Muscle layer of duodenum (tissue), 2 donors: ENCODE measurements around the gene MAGI1.

Experiments
- H3K27ac ChIP-seq: one replicate; pipeline ENCODE4 v1.7.0; 2013; ENCODE audit warnings: mild to moderate bottlenecking, low read length
- H3K27me3 ChIP-seq: one replicate; pipeline ENCODE4 v1.7.0; 2013; ENCODE audit warnings: low read depth, mild to moderate bottlenecking, control low read depth, low read length
- H3K36me3 ChIP-seq, 2 donors: one replicate each; pipeline ENCODE4 v1.7.0; 2013; ENCODE audit warnings: low read length in 2 of 2, control low read depth in 1 of 2, mild to moderate bottlenecking in 1 of 2; ENCODE audit not compliant: insufficient read depth in 2 of 2, control insufficient read depth in 1 of 2
- H3K4me1 ChIP-seq, 2 donors: one replicate each; pipeline ENCODE4 v1.7.0; 2013; ENCODE audit warnings: low read length in 2 of 2, mild to moderate bottlenecking in 2 of 2, control low read depth in 1 of 2, moderate library complexity in 1 of 2; ENCODE audit not compliant: insufficient read depth in 2 of 2, control insufficient read depth in 1 of 2
- H3K4me3 ChIP-seq, 2 donors: one replicate each; pipeline ENCODE4 v1.7.0; 2013; ENCODE audit warnings: low read length in 2 of 2, low read depth in 1 of 2, mild to moderate bottlenecking in 1 of 2
- H3K9me3 ChIP-seq, 2 donors: one replicate each; pipeline ENCODE4 v1.7.0; 2013; ENCODE audit warnings: low read length in 2 of 2, control low read depth in 1 of 2, mild to moderate bottlenecking in 1 of 2; ENCODE audit not compliant: control insufficient read depth in 1 of 2
- donor health status: healthy.

MAGI1 gene

DNA sequence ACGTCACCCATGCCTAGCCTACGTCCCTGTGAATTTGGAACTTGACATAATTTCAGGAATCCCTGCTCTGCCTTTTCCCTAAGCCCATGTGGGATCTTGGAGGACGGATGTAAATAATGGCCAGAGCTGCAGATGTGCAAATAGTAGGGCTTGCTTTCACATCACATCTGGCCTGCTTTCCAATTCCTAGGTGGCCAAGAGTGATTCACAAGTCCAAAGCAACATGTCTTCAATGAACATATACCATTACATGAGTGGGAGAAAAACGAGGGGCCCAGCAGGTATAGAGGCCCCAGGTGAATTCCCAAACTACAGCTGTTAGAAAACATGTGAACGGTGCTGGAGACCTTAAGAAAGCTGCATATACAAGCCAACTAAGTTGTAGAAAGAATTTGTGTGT, 214.6 kb downstream of the MAGI1 start:
- Histone ChIP-seq H3K27ac (no peak overlapping the region), H3K4me3 (no peak overlapping the region), H3K27me3 (no peaks in the 10 kb centered on the region)

DNA sequence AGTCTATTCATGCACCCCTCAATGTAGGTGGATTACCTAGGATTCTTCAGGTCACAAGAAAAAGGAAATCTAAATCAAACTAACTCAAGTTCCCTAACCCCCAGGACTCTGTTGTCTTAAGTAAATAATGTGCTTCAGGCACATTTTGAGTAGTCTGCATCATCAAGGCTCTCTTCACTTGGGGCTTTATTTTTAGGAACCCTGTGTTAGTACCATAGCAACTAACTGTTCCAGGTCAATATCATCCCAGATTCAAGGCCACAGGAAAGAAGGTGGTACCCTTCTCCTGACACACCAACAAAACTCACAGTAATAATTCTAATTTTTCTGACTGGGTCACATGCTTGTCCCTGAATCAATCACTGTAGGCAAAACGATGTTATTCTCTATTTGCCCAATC, 218.1 kb downstream of the MAGI1 start:
- no peaks in the 10 kb centered on the region for H3K9me3 ChIP-seq
- H3K27ac ChIP-seq = no peak overlapping the region
- no peaks in the 10 kb centered on the region for H3K4me1 ChIP-seq
- no peaks in the 10 kb centered on the region for H3K36me3 ChIP-seq
- H3K4me3 ChIP-seq = no peak overlapping the region
- H3K27me3 ChIP-seq = no peaks in the 10 kb centered on the region

More for the DNA sequence above, 214.6 kb downstream of the MAGI1 start:
- no peaks in the 10 kb centered on the region for H3K9me3 ChIP-seq
- H3K36me3 ChIP-seq = no peaks in the 10 kb centered on the region
- no peaks in the 10 kb centered on the region for H3K4me1 ChIP-seq

DNA sequence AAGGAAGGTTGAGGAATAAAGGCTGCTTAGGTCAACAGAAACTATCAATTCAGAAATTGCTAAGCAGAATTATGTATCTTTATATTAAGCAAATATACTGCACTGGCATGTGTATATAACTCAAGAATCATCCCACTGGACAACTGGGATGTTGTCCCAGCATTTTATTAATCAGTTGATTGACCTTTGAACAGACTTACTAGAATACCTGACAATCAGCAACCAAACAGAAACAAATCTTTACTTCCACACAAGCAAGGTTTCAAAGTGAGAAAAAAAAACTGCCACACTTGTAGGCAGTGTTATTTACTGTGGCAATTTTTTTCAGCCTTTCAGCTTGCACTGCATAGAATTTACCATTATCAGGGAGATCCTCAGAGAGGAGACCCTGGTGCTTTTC, 218.8 kb downstream of the MAGI1 start:
- Histone ChIP-seq H3K4me3 (no peak overlapping the region), H3K9me3 (no peaks in the 10 kb centered on the region), H3K4me1 (no peaks in the 10 kb centered on the region), H3K27me3 (no peaks in the 10 kb centered on the region), H3K36me3 (no peaks in the 10 kb centered on the region), H3K27ac (no peak overlapping the region)

DNA sequence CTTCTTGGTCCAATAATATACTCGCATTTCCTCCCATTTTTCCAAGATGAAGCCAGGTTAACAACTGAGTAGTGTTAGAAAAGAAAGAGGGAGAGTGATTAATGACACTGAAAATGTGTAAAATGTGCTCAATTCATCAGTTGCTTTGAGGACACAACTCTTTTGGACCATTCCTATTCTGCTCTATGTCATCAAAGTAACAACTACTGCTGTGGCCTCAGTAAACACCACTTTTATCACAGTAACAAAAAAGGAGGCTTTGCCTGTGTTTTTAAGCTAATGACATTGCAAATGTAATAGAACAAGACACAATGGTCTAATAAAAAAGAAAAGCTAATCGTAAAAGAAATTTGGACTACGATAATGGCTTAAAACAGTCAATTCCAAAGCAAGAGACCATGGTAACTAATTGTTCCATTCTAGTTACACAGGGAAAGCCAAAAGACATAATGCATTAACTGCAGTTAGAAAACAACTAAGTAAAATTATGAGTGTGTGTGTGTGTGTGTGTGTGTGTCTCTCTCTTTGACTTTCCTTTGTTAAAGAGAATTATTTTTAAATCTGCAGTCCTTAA, 221.1 kb downstream of the MAGI1 start:
- Histone ChIP-seq H3K27me3 (no peaks in the 10 kb centered on the region), H3K4me1 (no peaks in the 10 kb centered on the region), H3K9me3 (no peaks in the 10 kb centered on the region), H3K4me3 (no peak overlapping the region), H3K27ac (no peak overlapping the region), H3K36me3 (no peaks in the 10 kb centered on the region)

DNA sequence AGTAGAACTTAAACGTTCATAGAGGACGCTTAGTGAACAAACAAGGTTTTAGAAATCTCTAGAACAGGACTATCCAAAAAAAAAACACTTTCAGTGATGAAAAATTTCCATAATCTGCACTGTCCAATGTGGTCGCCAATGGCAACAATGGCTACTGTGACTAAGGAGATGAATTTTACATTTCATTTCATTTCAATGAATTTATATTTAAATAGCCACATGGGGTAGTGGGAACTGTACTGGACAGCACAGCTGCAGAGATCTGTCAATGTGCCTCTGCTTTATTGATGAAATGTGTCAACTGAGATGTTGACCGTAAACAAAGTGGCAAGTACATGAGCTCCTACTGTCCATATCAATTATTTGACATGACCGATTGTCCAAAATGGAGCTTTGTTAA, 222.5 kb downstream of the MAGI1 start:
- H3K27me3 ChIP-seq = no peaks in the 10 kb centered on the region
- H3K27ac ChIP-seq = no peak overlapping the region
- no peaks in the 10 kb centered on the region for H3K36me3 ChIP-seq
- no peaks in the 10 kb centered on the region for H3K4me1 ChIP-seq
- no peak overlapping the region for H3K4me3 ChIP-seq
- no peaks in the 10 kb centered on the region for H3K9me3 ChIP-seq

DNA sequence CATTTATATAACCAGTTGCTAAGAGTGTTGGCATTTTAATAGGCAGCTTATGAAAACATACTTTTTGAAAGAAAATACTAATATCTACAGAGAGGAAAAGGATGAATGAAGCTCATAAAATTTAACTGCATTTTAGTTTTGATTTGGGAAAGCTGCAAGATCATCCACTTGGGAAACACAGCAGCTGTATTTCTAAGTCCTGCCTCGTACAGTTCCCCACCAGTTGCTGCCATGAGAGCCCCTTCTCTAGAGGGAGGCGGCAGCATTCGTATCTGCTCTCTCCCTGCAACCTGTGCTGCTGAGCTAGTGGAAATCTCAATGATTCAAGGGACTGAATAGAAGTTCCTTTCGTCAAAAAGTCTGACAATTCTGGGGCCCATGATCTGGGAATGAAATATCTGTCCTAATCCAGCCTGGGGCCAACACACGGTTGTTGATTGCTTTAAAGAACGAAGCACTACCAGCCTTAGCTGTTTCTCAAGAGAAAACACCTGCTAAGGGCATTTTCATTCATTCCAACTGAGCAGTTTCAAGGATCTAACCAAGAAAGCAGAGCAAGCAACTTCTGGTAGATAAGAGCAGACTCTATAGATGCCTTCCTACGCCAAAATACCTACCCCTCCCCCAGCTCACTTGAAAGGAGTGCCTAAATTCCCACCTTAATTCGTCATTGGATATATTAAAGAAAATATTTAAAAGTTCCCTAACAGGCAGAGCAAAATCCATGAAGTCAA, 223.7 kb downstream of the MAGI1 start:
- Histone ChIP-seq H3K27ac (no peak overlapping the region), H3K9me3 (no peaks in the 10 kb centered on the region), H3K27me3 (no peaks in the 10 kb centered on the region), H3K4me1 (no peaks in the 10 kb centered on the region), H3K4me3 (no peak overlapping the region), H3K36me3 (no peaks in the 10 kb centered on the region)

DNA sequence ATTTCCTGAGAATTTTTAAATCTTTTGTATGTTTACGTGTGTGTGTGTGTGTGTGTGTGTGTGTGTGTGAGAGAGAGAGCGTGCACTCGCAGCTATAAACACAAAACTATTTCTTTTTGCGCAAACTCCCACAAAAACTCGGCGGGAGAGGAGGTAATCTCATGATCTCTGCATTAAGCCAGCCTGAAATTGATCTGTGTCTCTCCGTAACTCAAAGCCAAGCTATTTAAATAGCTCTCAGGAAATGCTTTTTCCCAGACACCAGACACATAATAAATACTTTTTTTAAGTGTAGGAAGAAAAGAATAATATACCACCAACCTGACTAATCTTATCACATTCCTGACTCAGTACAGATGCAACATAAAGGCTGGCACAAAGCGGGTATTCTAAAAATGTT, 226.8 kb downstream of the MAGI1 start:
- Histone ChIP-seq H3K36me3 (no peaks in the 10 kb centered on the region), H3K27me3 (no peaks in the 10 kb centered on the region), H3K27ac (no peak overlapping the region), H3K9me3 (no peaks in the 10 kb centered on the region), H3K4me3 (no peak overlapping the region), H3K4me1 (no peaks in the 10 kb centered on the region)

DNA sequence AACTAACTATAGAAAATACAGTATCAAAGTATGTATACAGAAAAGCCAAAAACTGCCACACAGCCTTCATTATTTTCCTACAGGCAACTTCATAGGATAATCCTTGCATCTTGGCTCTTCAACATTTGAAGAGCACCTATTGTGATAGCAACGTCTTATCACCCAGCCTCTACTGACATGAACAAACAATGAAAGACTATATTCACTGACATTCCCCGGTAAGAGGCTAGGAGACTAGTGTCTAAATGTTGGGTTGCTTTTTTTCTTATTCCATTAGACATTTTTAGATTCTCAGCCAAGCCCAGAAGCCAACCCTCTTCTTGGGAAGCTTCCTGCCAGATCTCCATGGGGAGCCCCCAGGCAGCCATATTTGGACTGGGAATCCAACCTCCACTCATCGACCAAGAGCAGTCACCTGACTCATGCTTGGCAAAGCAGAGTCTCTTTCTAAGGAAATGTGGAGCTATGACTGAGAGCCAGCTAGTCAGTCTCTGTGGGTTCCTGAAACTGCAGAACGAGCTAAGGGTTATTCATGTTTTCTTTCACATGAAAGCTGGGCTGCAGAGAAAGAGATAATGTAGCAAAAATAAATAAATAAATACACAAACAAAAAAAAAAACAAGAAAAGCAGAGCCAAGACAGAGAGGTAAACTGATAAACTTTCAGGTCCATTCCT, 227.5 kb downstream of the MAGI1 start:
- no peaks in the 10 kb centered on the region for H3K4me1 ChIP-seq
- H3K27me3 ChIP-seq = no peaks in the 10 kb centered on the region
- H3K27ac ChIP-seq = no peak overlapping the region
- no peaks in the 10 kb centered on the region for H3K36me3 ChIP-seq
- H3K4me3 ChIP-seq = no peak overlapping the region
- H3K9me3 ChIP-seq = no peaks in the 10 kb centered on the region

DNA sequence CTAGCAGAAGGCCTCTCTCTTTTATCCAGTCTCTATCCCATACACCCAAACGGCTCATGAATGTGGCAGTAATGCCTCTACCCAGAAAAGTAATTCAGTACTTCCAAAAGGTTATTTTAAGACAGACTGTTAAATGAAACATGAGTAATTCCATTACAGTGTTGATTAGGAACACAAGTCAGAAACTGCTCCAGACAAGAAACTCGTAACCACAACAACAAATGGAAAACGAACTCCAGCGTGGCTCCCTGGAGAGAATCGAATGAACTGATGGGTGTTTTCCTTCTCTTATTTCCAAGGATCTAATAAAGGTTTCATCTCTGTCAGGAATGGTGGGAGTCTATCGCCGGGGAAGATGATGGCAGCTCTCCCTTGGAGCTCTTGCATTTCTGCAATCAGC, 228.4 kb downstream of the MAGI1 start:
- Histone ChIP-seq H3K36me3 (no peaks in the 10 kb centered on the region), H3K9me3 (no peaks in the 10 kb centered on the region), H3K4me1 (no peaks in the 10 kb centered on the region), H3K4me3 (no peak overlapping the region), H3K27me3 (no peaks in the 10 kb centered on the region), H3K27ac (no peak overlapping the region)

DNA sequence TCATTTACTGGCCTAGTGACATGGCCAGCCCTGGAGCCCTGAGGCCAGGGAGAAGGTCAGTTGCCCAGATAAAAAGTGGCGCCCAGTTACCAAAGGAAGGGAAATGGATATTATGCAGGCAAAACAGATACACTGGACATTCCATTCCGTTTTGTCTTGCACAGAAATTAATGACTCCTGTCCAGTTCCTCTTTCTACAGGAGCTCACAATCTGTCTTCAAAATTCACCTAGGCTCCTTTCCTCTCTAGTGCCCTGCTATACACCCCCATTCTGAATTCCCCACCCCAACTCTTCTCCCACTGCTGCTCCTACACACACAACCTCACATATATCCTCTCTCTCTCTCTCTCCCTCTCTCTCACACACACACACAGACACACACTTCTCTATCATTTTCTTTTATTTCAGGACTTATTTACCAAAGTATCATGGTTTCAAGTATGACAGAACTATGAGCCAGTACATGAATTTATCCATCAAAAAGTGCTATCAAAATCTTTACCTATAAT, 229.0 kb downstream of the MAGI1 start:
- Histone ChIP-seq H3K4me1 (no peaks in the 10 kb centered on the region), H3K27ac (no peak overlapping the region), H3K27me3 (no peaks in the 10 kb centered on the region), H3K4me3 (no peak overlapping the region), H3K36me3 (no peaks in the 10 kb centered on the region), H3K9me3 (no peaks in the 10 kb centered on the region)

DNA sequence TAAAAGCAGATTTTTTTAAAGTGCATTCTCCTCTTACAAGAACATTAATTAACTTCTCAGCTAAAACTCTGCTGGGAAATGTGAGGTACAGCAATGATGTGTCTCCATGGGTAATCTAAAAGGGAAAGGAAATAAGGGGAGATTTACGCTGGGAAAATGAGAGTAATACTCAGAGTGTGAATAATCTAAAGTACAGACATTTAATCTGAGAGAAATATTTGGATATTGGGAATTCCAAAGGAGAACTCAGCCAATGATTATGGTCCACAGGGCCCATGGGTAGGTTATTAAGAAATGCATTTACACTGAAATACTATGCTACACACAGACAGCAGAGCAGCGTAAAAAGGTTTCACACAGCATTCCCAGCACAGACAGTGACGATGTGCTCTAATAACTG, 229.9 kb downstream of the MAGI1 start:
- H3K27me3 ChIP-seq = no peaks in the 10 kb centered on the region
- no peak overlapping the region for H3K27ac ChIP-seq
- no peaks in the 10 kb centered on the region for H3K4me1 ChIP-seq
- no peak overlapping the region for H3K4me3 ChIP-seq
- H3K36me3 ChIP-seq = no peaks in the 10 kb centered on the region
- no peaks in the 10 kb centered on the region for H3K9me3 ChIP-seq
